Measurements from ENCODE around the gene CHCHD10.
"Not testable (repeated sequence)": the region's sequence is repeated elsewhere in the genome, so short reads cannot be mapped to it uniquely, and the experiment has no call there.

The CHCHD10 gene

DNA sequence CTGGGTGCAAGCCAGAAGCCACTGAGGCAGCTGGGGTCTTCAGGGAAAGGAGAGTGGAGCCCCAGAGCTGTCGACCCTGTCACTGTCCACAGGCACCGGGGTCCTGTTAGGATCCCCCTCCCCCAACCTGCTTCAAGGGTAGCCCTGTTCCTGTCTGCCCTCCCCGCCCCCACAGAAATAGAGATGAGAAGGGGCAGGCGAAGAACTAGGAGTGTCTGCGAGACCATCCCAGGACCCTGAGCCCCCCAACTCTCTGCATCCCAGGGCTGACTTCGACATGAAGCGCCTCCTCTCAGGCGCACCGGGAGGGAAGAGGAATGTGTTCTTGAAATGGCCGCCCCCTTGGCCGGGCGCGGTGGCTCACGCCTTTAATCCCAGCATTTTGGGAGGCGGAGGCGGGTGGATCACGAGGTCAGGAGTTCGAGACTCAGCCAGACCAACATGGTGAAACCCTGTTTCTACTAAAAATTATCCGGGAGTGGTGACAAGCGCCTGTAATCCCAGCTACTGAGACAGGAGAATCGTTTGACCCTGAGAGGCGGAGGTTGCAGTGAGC is 16.3 kb downstream of the CHCHD10 start:
- Mint-ChIP-seq H3K9me3 (no peaks in the 10 kb centered on the region), H3K4me3 (peak overlapping the region; percentile 80), H3K27me3 (no peaks in the 10 kb centered on the region), H3K36me3 (ENCODE audit: low read depth) (peaks cover 3% of the 10 kb centered on the region), H3K4me1 (ENCODE audit: low read depth) (peaks cover 29% of the 10 kb centered on the region), H3K27ac (peak overlapping the region; percentile 75)

DNA sequence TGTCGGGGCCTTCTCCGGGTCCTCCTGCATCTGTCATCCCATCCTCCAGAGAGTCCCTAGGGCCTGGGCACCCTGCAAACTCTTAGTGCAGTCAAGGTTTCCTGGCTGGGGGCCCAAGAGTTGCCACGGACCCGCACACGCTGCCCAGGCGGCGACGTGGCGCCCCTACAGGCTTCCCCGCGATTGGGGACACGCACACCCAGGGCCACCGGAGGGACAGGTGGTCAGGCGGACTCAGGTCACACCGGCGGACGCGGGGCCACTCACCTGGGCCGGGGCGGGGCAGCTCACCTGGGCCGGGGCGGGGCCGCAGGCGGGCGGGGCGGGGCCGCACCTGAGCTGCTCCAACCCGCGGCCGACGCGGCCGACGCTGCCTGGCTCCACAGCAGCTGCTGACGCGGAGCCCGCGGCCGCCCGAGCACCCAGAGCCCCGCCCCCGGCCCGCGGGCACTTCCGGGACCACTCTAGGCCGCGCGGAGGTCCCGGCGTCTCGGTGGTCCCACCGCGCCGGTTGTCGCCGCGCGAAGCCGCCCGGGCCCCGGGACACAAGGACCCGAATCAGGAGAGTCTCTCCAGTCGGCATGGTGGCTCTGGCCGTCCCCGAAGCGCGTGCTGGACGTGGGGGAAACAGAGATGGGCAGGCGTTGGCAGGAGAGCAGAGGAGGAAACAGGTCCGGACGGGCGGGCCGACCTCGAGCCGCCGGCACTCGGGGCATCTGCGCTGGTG is 16.9 kb downstream of the CHCHD10 start, which contains the start of gene ZNF70:
Gene ZNF70 (minus strand): TSS at position 399 of the 727 bp plus-strand sequence. CDS start 5,972 bp downstream, outside the sequence.
- peak within 1 kb of the TSS; percentile 85 for H3K4me3 Mint-ChIP-seq
- H3K27me3 Mint-ChIP-seq = no peaks in the 10 kb centered on the region
- no peaks in the 10 kb centered on the region for H3K9me3 Mint-ChIP-seq
- peak within 1 kb of the TSS; percentile 80 for H3K27ac Mint-ChIP-seq
- H3K36me3 Mint-ChIP-seq (ENCODE audit: low read depth) = peaks cover 3% of the 10 kb centered on the region
- peaks cover 29% of the 10 kb centered on the region for H3K4me1 Mint-ChIP-seq (ENCODE audit: low read depth)

DNA sequence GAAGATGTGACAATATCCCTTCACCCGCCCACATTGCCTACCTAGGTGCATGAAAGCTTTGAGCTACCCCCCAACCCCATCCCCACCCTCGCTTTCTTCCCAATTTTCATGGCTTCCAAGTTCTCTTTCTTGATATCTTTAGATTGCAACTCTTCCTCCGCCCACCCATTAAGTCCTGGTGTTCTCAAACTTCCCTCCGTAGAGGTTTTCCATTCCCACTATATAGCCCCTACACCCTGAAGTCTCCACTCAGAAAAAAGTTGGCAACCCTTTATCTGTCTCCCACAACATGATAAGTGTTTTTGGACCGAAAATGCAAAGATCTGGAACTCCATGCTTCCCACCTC is 17.4 kb downstream of the CHCHD10 start:
- H3K9me3 Mint-ChIP-seq = no peaks in the 10 kb centered on the region
- H3K27ac Mint-ChIP-seq = peak overlapping the region; percentile 80
- H3K4me1 Mint-ChIP-seq (ENCODE audit: low read depth) = peaks cover 28% of the 10 kb centered on the region
- peak overlapping the region; percentile 85 for H3K4me3 Mint-ChIP-seq
- H3K27me3 Mint-ChIP-seq = no peaks in the 10 kb centered on the region
- peaks cover 3% of the 10 kb centered on the region for H3K36me3 Mint-ChIP-seq (ENCODE audit: low read depth)

DNA sequence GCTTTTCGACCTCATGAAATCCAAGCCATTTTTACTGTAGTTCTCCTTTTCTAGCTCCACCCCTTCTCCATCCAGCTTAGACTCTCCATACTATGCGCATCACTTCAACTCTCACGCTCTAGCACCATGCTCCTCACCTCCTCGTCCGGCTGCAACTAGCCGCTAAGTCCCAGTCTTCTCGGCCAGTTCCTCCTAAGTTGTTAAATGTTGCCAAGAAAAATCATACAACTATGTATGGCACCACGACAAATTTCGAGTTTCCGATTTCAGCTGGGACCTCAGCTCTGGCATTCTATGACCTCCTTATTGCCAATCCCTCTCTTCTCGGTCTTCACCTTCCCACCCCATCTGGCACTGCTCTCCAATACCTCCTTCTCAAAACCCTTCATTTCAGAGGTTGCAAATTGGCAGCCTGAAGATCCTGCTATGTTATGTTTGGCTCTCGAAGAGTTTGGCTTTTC is 17.9 kb downstream of the CHCHD10 start:
- peaks cover 25% of the 10 kb centered on the region for H3K4me1 Mint-ChIP-seq (ENCODE audit: low read depth)
- H3K27me3 Mint-ChIP-seq = no peaks in the 10 kb centered on the region
- H3K4me3 Mint-ChIP-seq = peak overlapping the region; percentile 85
- no peaks in the 10 kb centered on the region for H3K9me3 Mint-ChIP-seq
- no peak overlapping the region for H3K27ac Mint-ChIP-seq
- H3K36me3 Mint-ChIP-seq (ENCODE audit: low read depth) = peaks cover 7% of the 10 kb centered on the region

DNA sequence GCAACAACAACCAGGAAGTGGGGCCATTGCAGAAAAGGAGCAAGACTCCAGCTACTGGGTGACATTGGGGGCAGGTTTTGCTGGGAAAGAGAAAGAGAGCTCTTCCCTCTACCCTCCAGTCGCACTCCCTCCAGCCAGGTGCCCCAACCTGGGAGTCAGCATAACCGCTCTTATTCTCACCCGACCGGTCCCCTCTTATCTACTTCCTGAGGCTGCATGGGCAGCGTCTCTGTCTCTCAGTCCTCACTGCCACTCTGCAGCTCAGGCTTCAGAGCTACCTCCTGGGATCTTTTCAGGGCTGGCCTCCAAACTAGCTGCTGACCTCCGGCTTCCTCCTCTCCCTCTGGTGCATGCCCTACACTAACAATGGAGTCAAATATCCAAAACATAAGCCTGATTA is 22.0 kb downstream of the CHCHD10 start:
- Mint-ChIP-seq H3K4me3 (no peak overlapping the region), H3K27ac (no peak overlapping the region), H3K4me1 (ENCODE audit: low read depth) (peaks cover 12% of the 10 kb centered on the region)

DNA sequence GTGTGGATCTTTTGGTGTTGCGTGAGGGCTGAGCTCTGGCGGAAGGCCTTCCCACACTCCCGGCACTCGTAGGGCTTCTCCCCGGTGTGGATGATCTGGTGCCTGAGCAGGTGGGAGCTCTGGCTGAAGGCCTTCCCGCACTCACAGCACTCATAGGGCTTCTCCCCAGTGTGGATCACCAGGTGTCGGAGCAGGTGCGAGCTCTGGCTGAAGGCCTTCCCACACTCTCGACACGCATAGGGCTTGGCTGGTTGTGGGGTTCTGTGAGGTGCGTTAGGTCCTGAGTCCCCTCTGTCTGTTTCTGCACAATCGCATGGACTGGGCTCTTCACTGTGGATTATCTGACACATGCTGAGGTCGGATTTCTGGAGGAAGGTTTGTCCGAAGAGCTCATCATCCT is 23.3 kb downstream of the CHCHD10 start:
- Mint-ChIP-seq H3K27ac (no peak overlapping the region), H3K27me3 (no peaks in the 10 kb centered on the region), H3K9me3 (no peaks in the 10 kb centered on the region), H3K4me1 (ENCODE audit: low read depth) (peaks cover under 1% of the 10 kb centered on the region), H3K36me3 (ENCODE audit: low read depth) (peaks cover 25% of the 10 kb centered on the region), H3K4me3 (no peak overlapping the region)

More for the DNA sequence above, 22.0 kb downstream of the CHCHD10 start:
- no peaks in the 10 kb centered on the region for H3K27me3 Mint-ChIP-seq
- no peaks in the 10 kb centered on the region for H3K9me3 Mint-ChIP-seq
- peaks cover 25% of the 10 kb centered on the region for H3K36me3 Mint-ChIP-seq (ENCODE audit: low read depth)

DNA sequence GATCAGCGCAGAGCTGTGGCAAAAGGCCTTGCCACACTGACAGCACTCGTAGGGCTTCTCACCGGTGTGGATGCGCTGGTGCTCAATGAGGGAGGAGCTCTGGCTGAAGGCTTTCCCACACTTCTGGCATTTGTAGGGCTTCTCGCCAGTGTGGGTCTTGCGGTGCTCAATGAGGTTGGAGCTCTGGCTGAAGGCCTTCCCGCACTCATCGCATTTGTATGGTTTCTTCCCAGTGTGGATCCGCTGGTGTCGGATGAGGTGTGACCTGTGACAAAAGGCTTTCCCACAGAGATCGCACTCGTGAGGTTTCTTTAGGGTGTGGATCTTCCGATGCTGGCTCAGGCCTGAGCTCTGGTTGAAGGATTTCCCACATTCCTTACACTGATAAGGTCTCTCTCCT is 23.8 kb downstream of the CHCHD10 start:
- no peaks in the 10 kb centered on the region for H3K4me1 Mint-ChIP-seq (ENCODE audit: low read depth)
- H3K9me3 Mint-ChIP-seq = no peaks in the 10 kb centered on the region
- H3K4me3 Mint-ChIP-seq = no peak overlapping the region
- H3K36me3 Mint-ChIP-seq (ENCODE audit: low read depth) = peaks cover 25% of the 10 kb centered on the region
- H3K27me3 Mint-ChIP-seq = no peaks in the 10 kb centered on the region
- no peak overlapping the region for H3K27ac Mint-ChIP-seq

DNA sequence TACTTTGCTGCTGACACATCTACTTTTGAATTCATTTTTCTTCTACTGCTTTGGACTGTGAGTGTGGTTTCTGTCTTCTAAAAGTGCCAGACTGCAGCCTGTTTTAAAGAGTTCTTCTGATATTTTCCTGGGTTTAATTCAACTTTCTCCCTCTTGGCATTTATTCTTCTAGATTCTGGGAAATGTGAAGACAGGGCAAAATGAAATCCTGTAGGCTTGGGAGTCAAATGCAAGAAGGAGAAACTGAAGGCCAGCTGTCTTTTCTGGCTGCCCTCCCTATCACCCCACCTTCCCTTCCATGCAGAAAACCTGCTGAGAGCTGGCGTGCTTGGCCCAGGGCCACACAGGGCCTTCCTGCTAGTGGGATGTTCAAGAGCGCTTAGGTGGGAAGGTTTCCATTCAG is 24.5 kb downstream of the CHCHD10 start:
- Mint-ChIP-seq H3K27me3 (no peaks in the 10 kb centered on the region), H3K4me3 (no peak overlapping the region), H3K27ac (no peak overlapping the region), H3K9me3 (no peaks in the 10 kb centered on the region), H3K4me1 (ENCODE audit: low read depth) (no peaks in the 10 kb centered on the region), H3K36me3 (ENCODE audit: low read depth) (peaks cover 25% of the 10 kb centered on the region)

DNA sequence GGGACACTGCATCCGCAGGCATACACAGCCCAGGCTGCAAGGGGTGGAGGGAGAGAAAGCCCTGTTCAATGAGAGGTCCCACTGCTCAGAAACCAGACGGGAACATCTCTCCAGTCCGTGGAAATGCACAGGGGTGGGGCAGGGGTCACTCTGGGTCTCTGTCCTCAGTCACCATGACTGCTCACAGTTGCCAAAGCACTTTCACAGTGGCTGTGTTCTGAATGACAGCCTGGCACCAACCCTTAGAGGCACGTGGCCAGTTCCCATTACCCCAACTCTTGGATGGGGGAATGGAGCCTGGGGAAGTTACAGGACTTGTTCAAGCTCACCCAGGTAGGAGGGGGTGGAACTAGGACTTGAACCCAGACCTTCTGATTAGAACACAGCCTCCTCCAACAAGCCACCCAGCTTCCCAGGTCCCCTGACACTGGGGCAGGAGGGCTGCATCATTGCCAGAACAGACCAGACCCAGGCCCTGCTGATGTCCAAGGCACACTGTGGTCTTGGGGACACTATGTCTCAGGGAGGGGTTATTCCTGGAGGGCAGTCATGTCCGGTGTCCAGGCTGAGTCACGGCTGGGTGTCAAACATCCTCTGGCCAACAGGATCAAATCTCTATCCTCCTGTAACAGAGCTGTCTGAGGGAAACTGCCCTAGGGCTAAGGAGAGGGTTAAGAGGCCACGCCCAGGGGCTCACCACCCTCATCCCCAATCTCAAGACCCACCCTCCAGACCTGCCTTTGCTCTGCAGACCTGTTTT is 25.1 kb downstream of the CHCHD10 start:
- Mint-ChIP-seq H3K9me3 (no peaks in the 10 kb centered on the region), H3K27me3 (no peaks in the 10 kb centered on the region), H3K36me3 (ENCODE audit: low read depth) (peaks cover 25% of the 10 kb centered on the region), H3K27ac (no peak overlapping the region), H3K4me1 (ENCODE audit: low read depth) (no peaks in the 10 kb centered on the region), H3K4me3 (no peak overlapping the region)

DNA sequence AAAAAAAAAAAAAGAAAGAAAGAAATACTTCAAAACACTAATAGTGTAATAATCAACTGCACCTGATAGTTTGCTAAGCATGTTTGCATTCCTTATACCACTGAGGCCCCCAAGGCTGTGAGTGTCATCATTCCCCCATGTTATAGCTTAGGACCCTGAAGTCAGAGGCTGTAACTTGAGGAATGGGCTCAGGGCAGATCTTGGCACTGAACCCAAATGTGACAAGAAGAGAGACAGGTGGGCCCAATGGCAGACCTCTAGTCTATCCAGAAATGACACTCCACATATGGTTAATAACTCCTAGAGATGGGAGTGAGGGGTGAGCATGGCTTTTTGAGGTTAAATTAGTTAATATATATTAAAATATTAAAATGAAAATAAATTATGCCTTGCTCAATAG is 30.1 kb downstream of the CHCHD10 start:
- H3K27me3 Mint-ChIP-seq = no peaks in the 10 kb centered on the region
- no peaks in the 10 kb centered on the region for H3K4me1 Mint-ChIP-seq (ENCODE audit: low read depth)
- no peaks in the 10 kb centered on the region for H3K36me3 Mint-ChIP-seq (ENCODE audit: low read depth)
- H3K4me3 Mint-ChIP-seq = no peak overlapping the region
- H3K9me3 Mint-ChIP-seq = no peaks in the 10 kb centered on the region
- no peak overlapping the region for H3K27ac Mint-ChIP-seq

DNA sequence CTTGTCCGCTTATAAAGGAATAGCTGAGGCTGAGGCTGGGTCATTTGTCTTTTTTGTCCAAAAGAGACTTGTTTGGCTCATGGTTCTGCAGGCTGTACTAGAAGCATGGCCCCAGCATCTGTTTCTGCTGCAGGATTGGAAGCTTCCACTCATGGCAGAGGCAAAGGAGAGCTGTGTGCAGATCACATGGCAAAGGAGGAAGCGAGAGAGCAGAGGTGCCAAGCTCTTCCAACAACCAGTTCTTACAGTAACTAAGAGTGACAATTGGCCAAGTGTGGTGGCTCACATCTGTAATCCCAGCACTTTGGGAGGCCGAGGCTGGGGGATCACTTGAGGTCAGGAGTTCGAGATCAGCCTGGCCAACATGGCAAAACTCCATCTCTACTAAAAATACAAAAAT is 39.7 kb downstream of the CHCHD10 start:
- H3K27ac Mint-ChIP-seq; H3K9me3 Mint-ChIP-seq; H3K4me3 Mint-ChIP-seq; H3K4me1 Mint-ChIP-seq (ENCODE audit: low read depth); H3K27me3 Mint-ChIP-seq; H3K36me3 Mint-ChIP-seq (ENCODE audit: low read depth): not testable (repeated sequence)

DNA sequence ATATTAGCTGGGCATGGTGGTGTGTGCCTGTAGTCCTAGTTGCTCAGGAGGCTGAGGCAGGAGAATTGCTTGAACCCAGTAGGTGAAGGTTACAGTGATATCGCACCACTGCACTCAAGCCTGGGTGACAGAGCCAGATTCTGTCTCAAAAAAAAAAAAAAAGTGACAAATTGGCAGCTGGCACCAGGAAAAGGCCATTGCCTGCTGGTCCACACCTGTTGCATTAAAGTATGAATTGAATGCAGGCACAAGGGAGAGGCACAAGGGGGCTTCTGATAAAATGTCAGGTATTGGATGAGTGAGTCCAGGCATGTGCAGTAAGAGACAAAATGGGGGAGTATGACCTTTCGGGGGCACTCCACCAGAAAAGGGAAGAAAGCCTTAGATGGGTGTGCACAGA is 45.0 kb downstream of the CHCHD10 start:
- Mint-ChIP-seq H3K27me3 (no peaks in the 10 kb centered on the region), H3K27ac (no peak overlapping the region), H3K4me3 (no peak overlapping the region), H3K9me3 (no peaks in the 10 kb centered on the region), H3K4me1 (ENCODE audit: low read depth) (no peaks in the 10 kb centered on the region), H3K36me3 (ENCODE audit: low read depth) (no peaks in the 10 kb centered on the region)

DNA sequence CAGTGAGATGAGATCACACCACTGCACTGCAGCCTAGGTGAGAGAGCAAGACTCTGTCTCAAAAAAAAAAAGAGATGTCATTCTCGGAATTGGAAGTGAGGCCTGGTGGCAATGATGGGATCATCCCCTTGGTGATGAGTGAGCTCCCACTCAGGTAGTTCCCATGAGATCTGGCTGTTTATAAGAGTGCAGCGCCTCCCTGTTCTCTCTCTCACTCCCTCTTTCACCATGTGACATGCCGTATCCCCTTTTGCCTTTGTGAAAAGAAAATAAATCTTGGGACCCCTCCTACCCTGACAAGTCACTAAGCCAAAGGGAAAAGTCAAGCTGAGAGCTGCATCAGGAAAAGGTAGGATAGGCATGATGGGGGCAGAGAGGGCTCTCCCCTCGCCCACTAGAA is 45.6 kb downstream of the CHCHD10 start:
- H3K27me3 Mint-ChIP-seq = no peaks in the 10 kb centered on the region
- H3K36me3 Mint-ChIP-seq (ENCODE audit: low read depth) = no peaks in the 10 kb centered on the region
- no peaks in the 10 kb centered on the region for H3K9me3 Mint-ChIP-seq
- no peak overlapping the region for H3K4me3 Mint-ChIP-seq
- H3K27ac Mint-ChIP-seq = no peak overlapping the region
- H3K4me1 Mint-ChIP-seq (ENCODE audit: low read depth) = peaks cover 5% of the 10 kb centered on the region

DNA sequence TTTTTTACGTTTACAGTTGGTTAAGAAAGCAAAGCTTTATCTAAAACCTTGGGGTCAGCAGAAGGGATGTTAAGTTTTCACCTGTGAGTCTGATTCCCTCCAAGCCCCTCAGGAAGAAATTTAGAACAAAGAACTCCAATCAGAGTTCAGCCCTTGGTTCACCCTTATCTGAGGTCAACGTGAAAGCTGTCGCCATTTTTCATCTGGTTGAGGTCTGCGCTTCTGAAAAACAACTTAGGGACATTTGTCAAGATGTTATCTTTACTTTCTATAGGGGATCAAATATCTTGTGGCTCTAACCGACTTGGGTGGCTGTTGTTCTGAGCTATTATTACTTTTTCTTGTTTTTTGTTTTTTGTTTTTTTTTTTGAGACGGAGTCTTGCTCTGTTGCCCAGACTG is 46.9 kb downstream of the CHCHD10 start:
- Mint-ChIP-seq H3K9me3 (no peaks in the 10 kb centered on the region), H3K36me3 (ENCODE audit: low read depth) (no peaks in the 10 kb centered on the region), H3K4me1 (ENCODE audit: low read depth) (peaks cover 8% of the 10 kb centered on the region), H3K27ac (no peak overlapping the region), H3K27me3 (no peaks in the 10 kb centered on the region), H3K4me3 (no peak overlapping the region)

DNA sequence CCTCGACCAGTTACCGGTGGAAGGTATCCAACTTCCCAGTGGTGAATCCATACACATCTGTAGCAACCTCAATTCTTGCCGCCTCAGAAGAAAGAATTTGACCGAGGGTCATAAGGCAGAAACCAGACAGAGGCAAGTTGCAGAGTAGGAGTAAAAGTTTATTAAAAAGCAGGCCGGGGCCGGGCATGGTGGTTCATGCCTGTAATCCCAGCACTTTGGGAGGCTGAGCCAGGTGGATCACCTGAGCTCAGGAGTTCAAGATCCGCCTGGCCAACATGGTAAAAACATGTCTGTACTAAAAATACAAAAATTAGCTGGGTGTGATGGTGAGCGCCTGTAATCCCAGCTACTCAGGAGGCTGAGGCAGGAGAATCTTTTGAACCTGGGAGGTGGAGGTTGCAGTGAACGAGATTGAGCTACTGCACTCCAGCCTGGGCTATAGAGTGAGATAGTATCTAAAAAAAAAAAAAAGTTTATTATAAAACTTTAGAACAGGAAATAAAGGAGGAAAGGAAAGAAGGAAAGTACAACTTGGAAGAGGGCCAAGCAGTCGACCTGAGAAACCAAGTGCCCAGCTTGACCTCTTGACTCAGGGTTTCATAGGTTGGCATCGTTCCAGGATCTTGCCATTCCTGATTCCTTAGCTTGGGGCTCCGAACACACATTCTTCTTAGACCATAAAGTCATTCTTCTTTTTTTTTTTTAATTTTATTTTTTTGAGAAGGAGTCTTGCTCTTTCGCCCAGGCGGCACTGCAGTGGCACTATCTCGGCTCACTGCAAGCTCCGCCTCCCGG is 49.2 kb downstream of the CHCHD10 start:
- H3K27ac Mint-ChIP-seq = no peak overlapping the region
- no peaks in the 10 kb centered on the region for H3K9me3 Mint-ChIP-seq
- no peak overlapping the region for H3K4me3 Mint-ChIP-seq
- peaks cover 25% of the 10 kb centered on the region for H3K4me1 Mint-ChIP-seq (ENCODE audit: low read depth)
- H3K36me3 Mint-ChIP-seq (ENCODE audit: low read depth) = peaks cover 8% of the 10 kb centered on the region
- no peaks in the 10 kb centered on the region for H3K27me3 Mint-ChIP-seq

All from stimulated activated naive CD8-positive, alpha-beta T cell treated with anti-CD3 and anti-CD28 coated beads, Interleukin-15, Interleukin-2, amounts not matched to agents 100 ng/mL and 50 ng/mL, for 24 hours (primary cell).